Hepatocyte (in vitro differentiated cells): ENCODE data around the gene XIST. TPM values are rescaled to one million over a fixed set of nuclear protein-coding genes. Genes with fewer than 3 reads are reported as not detected.
"Not testable (repeated sequence)": the region's sequence is repeated elsewhere in the genome, so short reads cannot be mapped to it uniquely, and the experiment has no call there.

ENCODE experiments used
- DNase-seq: peaks from one replicate; pipeline ENCODE4 v3.0.0-alpha.2; 2016; ENCODE audit warnings: low spot score
- H2AFZ ChIP-seq: fragments of 200-600 bp; sonication (generic); 2 replicates; pipeline ENCODE4 v1.6.0; 2016; ENCODE audit warnings: antibody characterized with exemption, mild to moderate bottlenecking
- H3K27ac ChIP-seq: fragments of 200-600 bp; sonication (generic); 2 replicates; pipeline ENCODE4 v1.5.1; 2016; ENCODE audit warnings: mild to moderate bottlenecking
- H3K27me3 ChIP-seq: fragments of 200-600 bp; sonication (generic); 2 replicates; pipeline ENCODE4 v1.6.1; 2016
- H3K36me3 ChIP-seq: fragments of 200-600 bp; sonication (generic); replicated peaks from 2 replicates; pipeline ENCODE4 v1.5.1; 2016; ENCODE audit warnings: low read depth; ENCODE audit not compliant: insufficient read depth
- H3K4me1 ChIP-seq: fragments of 200-600 bp; sonication (generic); 2 replicates; pipeline ENCODE4 v1.5.1; 2016; ENCODE audit warnings: mild to moderate bottlenecking, moderate library complexity; ENCODE audit not compliant: insufficient read depth
- H3K4me2 ChIP-seq: fragments of 200-600 bp; sonication (generic); 2 replicates; pipeline ENCODE4 v1.6.0; 2016
- H3K4me3 ChIP-seq: fragments of 200-600 bp; sonication (generic); 2 replicates; pipeline ENCODE4 v1.5.1; 2016; ENCODE audit warnings: mild to moderate bottlenecking
- H3K79me2 ChIP-seq: fragments of 200-600 bp; sonication (generic); 2 replicates; pipeline ENCODE4 v1.6.0; 2017; ENCODE audit warnings: mild to moderate bottlenecking
- H3K9me2 ChIP-seq: fragments of 200-600 bp; sonication (generic); replicated peaks from 2 replicates; pipeline ENCODE4 v1.6.0; 2017; ENCODE audit warnings: mild to moderate bottlenecking; ENCODE audit not compliant: insufficient read depth
- H3K9me3 ChIP-seq: fragments of 200-600 bp; sonication (generic); 2 replicates; pipeline ENCODE4 v1.5.1; 2016; ENCODE audit warnings: low read depth, mild to moderate bottlenecking
- H4K20me1 ChIP-seq: fragments of 200-600 bp; sonication (generic); 2 replicates; pipeline ENCODE4 v1.6.0; 2016; ENCODE audit warnings: mild to moderate bottlenecking; ENCODE audit not compliant: insufficient read depth, poor library complexity, severe bottlenecking
- EZH2 ChIP-seq: fragments of 200-600 bp; sonication (generic); IDR thresholded peaks from 2 replicates; pipeline ENCODE4 v1.6.1; 2016; ENCODE audit warnings: antibody characterized with exemption, mild to moderate bottlenecking, borderline replicate concordance
- EZH2phosphoT487 ChIP-seq: fragments of 200-600 bp; sonication (generic); IDR thresholded peaks from one replicate; pipeline ENCODE4 v1.6.1; 2018; ENCODE audit warnings: antibody characterized with exemption, mild to moderate bottlenecking, low read depth, moderate library complexity; ENCODE audit not compliant: unreplicated experiment, severe bottlenecking
- WGBS: methylation state at CpG from one replicate; pipeline ENCODE4 v1.1.6; 2016; ENCODE audit warnings: low lambda C conversion rate; ENCODE audit errors: missing lambda C conversion rate; 5-methylcytosine and 5-hydroxymethylcytosine counted together
- polyA plus RNA-seq: library from polyadenylated mRNA; unstranded; fragments of >200 nt; fragmentation: Nextera tagmentation; extraction: Ambion mirVana; gene quantifications from 2 replicates; pipeline ENCODE4 v1.2.1, GENCODE V29; 2016
- total RNA-seq: library from RNA; depleted of rRNA; stranded (reverse); fragments of >200 nt; gene quantifications from 2 replicates; pipeline ENCODE4 v1.2.3, GENCODE V29; 2014
- TF ChIP-seq, protein P1 (sequence below): fragments of 200-600 bp; sonication (generic); IDR thresholded peaks from 2 replicates; pipeline ENCODE4 v1.5.1; 2016; ENCODE audit warnings: antibody characterized with exemption, mild to moderate bottlenecking; ENCODE audit not compliant: poor library complexity

XIST gene
- total RNA-seq (not detected in 2 replicates), polyA plus RNA-seq (0.01 TPM in 1 of 2 replicates, not detected in the other)

- Histone ChIP-seq H3K9me3 (no peaks in the 10 kb centered on the region), H4K20me1 (no peaks in the 10 kb centered on the region), H3K27me3 (no peaks in the 10 kb centered on the region), H2AFZ (no peak within 1 kb of the TSS), H3K36me3 (no peaks in the 10 kb centered on the region), H3K79me2 (no peaks in the 10 kb centered on the region), H3K27ac (no peak within 1 kb of the TSS), H3K4me2 (no peak within 1 kb of the TSS), H3K9me2 (no peaks in the 10 kb centered on the region), H3K4me3 (no peak within 1 kb of the TSS), H3K4me1 (no peaks in the 10 kb centered on the region)
- DNase-seq, result no peak
- no peak for TF ChIP-seq EZH2phosphoT487
- WGBS, result 93% methylated on average over 8 of the region's 8 CpGs
Measured at GRCh38 chrX:73852467-73852866, at the start of gene XIST. TSS of gene XIST (minus strand) at chrX:73852714.

GRCh38 chrX:73898315-73898714, 45.8 kb upstream of the XIST start:
- H3K9me2 ChIP-seq, H2AFZ ChIP-seq, H3K4me2 ChIP-seq, H4K20me1 ChIP-seq, H3K36me3 ChIP-seq, H3K27me3 ChIP-seq, H3K27ac ChIP-seq, H3K79me2 ChIP-seq, H3K9me3 ChIP-seq, DNase-seq, H3K4me1 ChIP-seq, H3K4me3 ChIP-seq: not testable (repeated sequence)
- 94% methylated on average over 3 of the region's 3 CpGs for WGBS

- not testable (repeated sequence) for H3K9me2 ChIP-seq, DNase-seq, H3K9me3 ChIP-seq, H3K4me1 ChIP-seq, H3K4me2 ChIP-seq, H3K27me3 ChIP-seq, H3K27ac ChIP-seq, H2AFZ ChIP-seq, H3K4me3 ChIP-seq, H3K36me3 ChIP-seq, H3K79me2 ChIP-seq, H4K20me1 ChIP-seq
- 88% methylated on average over 14 of the region's 14 CpGs for WGBS
Measured at GRCh38 chrX:73892515-73893090, 40.1 kb upstream of the XIST start.

- not testable (repeated sequence) for H3K9me2 ChIP-seq, H3K27me3 ChIP-seq, H4K20me1 ChIP-seq, H3K9me3 ChIP-seq, H3K79me2 ChIP-seq, H3K4me3 ChIP-seq, H3K27ac ChIP-seq, H2AFZ ChIP-seq, DNase-seq, H3K4me2 ChIP-seq, H3K4me1 ChIP-seq, H3K36me3 ChIP-seq
- WGBS, result over 99% methylated on average over 14 of the region's 24 CpGs
Measured at GRCh38 chrX:73882260-73882659, 29.7 kb upstream of the XIST start.

GRCh38 chrX:73877687-73878086, 25.2 kb upstream of the XIST start:
- H3K9me2 ChIP-seq, result no peaks in the 10 kb centered on the region
- DNase-seq, result no peak
- H3K27me3 ChIP-seq, result no peaks in the 10 kb centered on the region
- no peak overlapping the region for H3K4me2 ChIP-seq
- no peaks in the 10 kb centered on the region for H4K20me1 ChIP-seq
- no peak overlapping the region for H3K27ac ChIP-seq
- no peaks in the 10 kb centered on the region for H3K4me1 ChIP-seq
- no peaks in the 10 kb centered on the region for H3K36me3 ChIP-seq
- TF ChIP-seq EZH2phosphoT487 (no peak), EZH2 (no peak)
- TF ChIP-seq, protein P1, sequence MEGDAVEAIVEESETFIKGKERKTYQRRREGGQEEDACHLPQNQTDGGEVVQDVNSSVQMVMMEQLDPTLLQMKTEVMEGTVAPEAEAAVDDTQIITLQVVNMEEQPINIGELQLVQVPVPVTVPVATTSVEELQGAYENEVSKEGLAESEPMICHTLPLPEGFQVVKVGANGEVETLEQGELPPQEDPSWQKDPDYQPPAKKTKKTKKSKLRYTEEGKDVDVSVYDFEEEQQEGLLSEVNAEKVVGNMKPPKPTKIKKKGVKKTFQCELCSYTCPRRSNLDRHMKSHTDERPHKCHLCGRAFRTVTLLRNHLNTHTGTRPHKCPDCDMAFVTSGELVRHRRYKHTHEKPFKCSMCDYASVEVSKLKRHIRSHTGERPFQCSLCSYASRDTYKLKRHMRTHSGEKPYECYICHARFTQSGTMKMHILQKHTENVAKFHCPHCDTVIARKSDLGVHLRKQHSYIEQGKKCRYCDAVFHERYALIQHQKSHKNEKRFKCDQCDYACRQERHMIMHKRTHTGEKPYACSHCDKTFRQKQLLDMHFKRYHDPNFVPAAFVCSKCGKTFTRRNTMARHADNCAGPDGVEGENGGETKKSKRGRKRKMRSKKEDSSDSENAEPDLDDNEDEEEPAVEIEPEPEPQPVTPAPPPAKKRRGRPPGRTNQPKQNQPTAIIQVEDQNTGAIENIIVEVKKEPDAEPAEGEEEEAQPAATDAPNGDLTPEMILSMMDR, result no peak
- H2AFZ ChIP-seq, result no peak overlapping the region
- H3K4me3 ChIP-seq, result no peak overlapping the region
- no peaks in the 10 kb centered on the region for H3K9me3 ChIP-seq
- H3K79me2 ChIP-seq, result no peaks in the 10 kb centered on the region
